Transverse colon (tissue), 4 donors: Measurements from ENCODE around the gene EGLN1.

Experiments
- CTCF ChIP-seq, 5 experiments: fragments of 200-600 bp in 3 of 5; fragments of 450-650 bp in 2 of 5; sonication (generic) in 3 of 5; IDR thresholded peaks; 1 replicate in 2 of 5; 2 replicates in 3 of 5; pipeline ENCODE4 v1.5.1; 2016 to 2017; ENCODE audit warnings: antibody characterized with exemption in 5 of 5, inconsistent platforms in 3 of 5, mild to moderate bottlenecking in 2 of 5, moderate library complexity in 1 of 5
- POLR2A ChIP-seq: fragments of 450-650 bp; IDR thresholded peaks from one replicate; pipeline ENCODE4 v1.6.1; 2016; ENCODE audit warnings: antibody characterized with exemption, mild to moderate bottlenecking, moderate library complexity
- POLR2AphosphoS5 ChIP-seq, 3 donors: sonication (generic); formaldehyde crosslinking; IDR thresholded peaks; one replicate each; pipeline ENCODE4 v1.6.1; 2016; ENCODE audit warnings: antibody characterized with exemption in 3 of 3

- TF ChIP-seq CTCF (IDR thresholded peaks at IDR 0.05) (no peak), POLR2A (no peak), POLR2AphosphoS5 (IDR thresholded peaks at IDR 0.05) (no peak)
These were observed 20.6 kb upstream of the EGLN1 start for GRCh38 chr1:231442735-231443134.
